Vagina (tissue), 2 donors: ENCODE results near the gene NAPA.

Experiments
- CTCF ChIP-seq, 3 experiments: fragments of 450-650 bp in 2 of 3; fragments of 200-600 bp in 1 of 3; sonication (generic) in 1 of 3; IDR thresholded peaks; one replicate each; pipeline ENCODE4 v1.5.1; 2017 to 2019; ENCODE audit warnings: antibody characterized with exemption in 3 of 3, mild to moderate bottlenecking in 2 of 3, moderate library complexity in 2 of 3
- POLR2AphosphoS5 ChIP-seq, 2 donors: sonication (generic); formaldehyde crosslinking; IDR thresholded peaks; one replicate each; pipeline ENCODE4 v1.9.0; 2017; ENCODE audit warnings: antibody characterized with exemption in 2 of 2, mild to moderate bottlenecking in 2 of 2, low read depth in 1 of 2; ENCODE audit not compliant: insufficient read depth in 1 of 2

- no peak for TF ChIP-seq CTCF (IDR thresholded peaks at IDR 0.05)
- TF ChIP-seq POLR2AphosphoS5 (IDR thresholded peaks at IDR 0.05; ENCODE audit: insufficient read depth in 1 of 2, low read depth in 1 of 2) = no peak
Measured at GRCh38 chr19:47509973-47510372, 4.9 kb downstream of the NAPA start.
